Activated CD4-positive, alpha-beta T cell treated with anti-CD3 and anti-CD28 coated beads, Interleukin-2, amount 10 ng/mL, durations not matched to agents 7 days and 5 days (primary cell): ENCODE data around the gene CD52. TPM values are rescaled to one million over a fixed set of nuclear protein-coding genes. Genes with fewer than 3 reads are reported as not detected.

ENCODE experiments used
- CTCF ChIA-PET: fragments of 350-600 bp; sonication (Branson Sonifier 250); formaldehyde crosslinking; loops from one replicate; lab custom pipeline; 2021; ENCODE audit warnings: antibody characterized with exemption; lab: Charles Lee
- POLR2A ChIA-PET: fragments of 350-600 bp; sonication (Branson Sonifier 250); formaldehyde crosslinking; loops from one replicate; lab custom pipeline; 2021; ENCODE audit warnings: antibody characterized with exemption; lab: Charles Lee
- DNase-seq: peaks from one replicate; pipeline ENCODE4 v3.0.0-alpha.2; 2020
- H3K27ac Mint-ChIP-seq: one replicate; pipeline ENCODE4 v1.8.0; 2021; ENCODE audit warnings: mild to moderate bottlenecking, moderate library complexity, mixed read lengths
- H3K27me3 Mint-ChIP-seq: one replicate; pipeline ENCODE4 v1.8.0; 2021; ENCODE audit warnings: mixed read lengths
- H3K36me3 Mint-ChIP-seq: one replicate; pipeline ENCODE4 v1.8.0; 2021; ENCODE audit warnings: low read depth, mixed read lengths
- H3K4me1 Mint-ChIP-seq: one replicate; pipeline ENCODE4 v1.8.0; 2021; ENCODE audit warnings: mixed read lengths
- H3K4me3 Mint-ChIP-seq: one replicate; pipeline ENCODE4 v1.8.0; 2021; ENCODE audit warnings: mild to moderate bottlenecking, moderate library complexity, mixed read lengths
- H3K9me3 Mint-ChIP-seq: one replicate; pipeline ENCODE4 v1.8.0; 2021; ENCODE audit warnings: mixed read lengths
- total RNA-seq, 2 experiments: library from RNA; stranded (reverse); gene quantifications; one replicate each; pipeline ENCODE4 v1.2.3, GENCODE V29; 2021

Gene CD52
- total RNA-seq, 2 experiments from 2014 or later: 1,663 to 1,924 TPM

- Mint-ChIP-seq H3K36me3 (peaks cover 77% of the 10 kb centered on the region), H3K4me3 (peak within 1 kb of the TSS; percentile 86), H3K4me1 (peaks cover 86% of the 10 kb centered on the region), H3K9me3 (no peaks in the 10 kb centered on the region), H3K27ac (peak within 1 kb of the TSS; percentile 90), H3K27me3 (no peaks in the 10 kb centered on the region)
- DNase-seq: peak; percentile 89
- CTCF ChIA-PET: interaction anchor here (0.6 to 21.4 kb wide), 12 partner anchors 9 to 123 kb away, joined by 3 to 442 read pairs (median 4); partner anchors contain the start of genes CD52, CEP85, ZNF593 and ZNF683
- POLR2A ChIA-PET: interaction anchor here (0.6 to 2.0 kb wide), 3 partner anchors 13 to 117 kb away, joined by 3 to 9 read pairs (median 3); partner anchors contain the start of gene CD52
Observed at GRCh38 chr1:26279456-26280332, 38.1 kb upstream of the CD52 start, which contains the start of gene SH3BGRL3. SH3BGRL3 (plus strand) TSS chr1:26280086; CDS start chr1:26280156, 70 bp downstream.

GRCh38 chr1:26280333-26281042 is 37.3 kb upstream of the CD52 start:
- Mint-ChIP-seq H3K27me3 (no peaks in the 10 kb centered on the region), H3K4me3 (peak overlapping the region; percentile 86), H3K9me3 (no peaks in the 10 kb centered on the region), H3K4me1 (peaks cover 88% of the 10 kb centered on the region), H3K27ac (peak overlapping the region; percentile 90), H3K36me3 (peaks cover 83% of the 10 kb centered on the region)
- DNase-seq: peak; percentile 40
- ChIA-PET POLR2A (interaction anchor here (2.0 kb wide), 1 partner anchor 38 kb away, joined by 9 read pairs; the partner anchor contains the start of gene CD52), CTCF (interaction anchor here (0.9 to 21.4 kb wide), 7 partner anchors 10 to 124 kb away, joined by 3 to 442 read pairs (median 5); partner anchors contain the start of genes CD52 and CEP85)

- no peak for DNase-seq
- ChIA-PET POLR2A (no interaction called here), CTCF (interaction anchor here (1.0 to 21.4 kb wide), 2 partner anchors 42 to 110 kb away, joined by 4 to 442 read pairs; partner anchors contain the start of gene CD52)
- Mint-ChIP-seq H3K4me3 (peak overlapping the region; percentile 86), H3K4me1 (peaks cover 88% of the 10 kb centered on the region), H3K27ac (peak overlapping the region; percentile 97), H3K36me3 (peaks cover 80% of the 10 kb centered on the region), H3K9me3 (no peaks in the 10 kb centered on the region), H3K27me3 (no peaks in the 10 kb centered on the region)
Observed at GRCh38 chr1:26281091-26281958, 36.4 kb upstream of the CD52 start.

GRCh38 chr1:26281971-26282370 is 35.8 kb upstream of the CD52 start:
- Mint-ChIP-seq H3K4me1 (peaks cover 88% of the 10 kb centered on the region), H3K4me3 (peak overlapping the region; percentile 86), H3K36me3 (peaks cover 75% of the 10 kb centered on the region), H3K27me3 (no peaks in the 10 kb centered on the region), H3K9me3 (no peaks in the 10 kb centered on the region), H3K27ac (peak overlapping the region; percentile 97)
- ChIA-PET CTCF (interaction anchor here (1.0 to 21.4 kb wide), 2 partner anchors 41 to 109 kb away, joined by 4 to 442 read pairs; partner anchors contain the start of gene CD52), POLR2A (no interaction called here)
- no peak for DNase-seq

GRCh38 chr1:26282401-26282918 is 35.3 kb upstream of the CD52 start:
- Mint-ChIP-seq H3K27me3 (no peaks in the 10 kb centered on the region), H3K27ac (peak overlapping the region; percentile 97), H3K9me3 (no peaks in the 10 kb centered on the region), H3K4me1 (peaks cover 88% of the 10 kb centered on the region), H3K36me3 (peaks cover 71% of the 10 kb centered on the region), H3K4me3 (peak overlapping the region; percentile 73)
- POLR2A ChIA-PET: no interaction called here
- CTCF ChIA-PET: interaction anchor here (1.0 to 21.4 kb wide), 2 partner anchors 41 to 109 kb away, joined by 4 to 442 read pairs; partner anchors contain the start of gene CD52
- no peak for DNase-seq

GRCh38 chr1:26283279-26283853 is 34.4 kb upstream of the CD52 start:
- POLR2A ChIA-PET: no interaction called here
- H3K4me3 Mint-ChIP-seq: peak overlapping the region; percentile 73

GRCh38 chr1:26283871-26284596 is 33.7 kb upstream of the CD52 start:
- ChIA-PET POLR2A (interaction anchor here (1.0 to 2.1 kb wide), 3 partner anchors 34 to 94 kb away, joined by 4 to 12 read pairs (median 9); partner anchors contain the start of gene CD52), CTCF (interaction anchor here (0.8 to 21.4 kb wide), 22 partner anchors 8 to 133 kb away, joined by 3 to 442 read pairs (median 8); partner anchors contain the start of genes CD52, CEP85, LIN28A and UBXN11)
- peak overlapping the region; percentile 97 for H3K27ac Mint-ChIP-seq
- H3K27me3 Mint-ChIP-seq: no peaks in the 10 kb centered on the region
- peak overlapping the region; percentile 73 for H3K4me3 Mint-ChIP-seq
- peaks cover 88% of the 10 kb centered on the region for H3K4me1 Mint-ChIP-seq
- no peaks in the 10 kb centered on the region for H3K9me3 Mint-ChIP-seq
- no peak for DNase-seq
- peaks cover 57% of the 10 kb centered on the region for H3K36me3 Mint-ChIP-seq

More at GRCh38 chr1:26283279-26283853, 34.4 kb upstream of the CD52 start:
- Mint-ChIP-seq H3K27me3 (no peaks in the 10 kb centered on the region), H3K9me3 (no peaks in the 10 kb centered on the region), H3K4me1 (peaks cover 88% of the 10 kb centered on the region), H3K36me3 (peaks cover 62% of the 10 kb centered on the region), H3K27ac (peak overlapping the region; percentile 97)
- no peak for DNase-seq
- CTCF ChIA-PET: interaction anchor here (6.2 to 21.4 kb wide), 3 partner anchors 7 to 40 kb away, joined by 78 to 442 read pairs (median 86); partner anchors contain the start of genes CD52 and UBXN11

- POLR2A ChIA-PET: interaction anchor here (0.6 to 2.1 kb wide), 4 partner anchors 33 to 464 kb away, joined by 3 to 12 read pairs (median 6); partner anchors contain the start of gene CD52
- H3K9me3 Mint-ChIP-seq: no peaks in the 10 kb centered on the region
- H3K4me3 Mint-ChIP-seq: peak overlapping the region; percentile 73
- H3K27ac Mint-ChIP-seq: peak overlapping the region; percentile 97
- H3K27me3 Mint-ChIP-seq: no peaks in the 10 kb centered on the region
- CTCF ChIA-PET: interaction anchor here (0.5 to 21.4 kb wide), 30 partner anchors 9 to 214 kb away, joined by 3 to 442 read pairs (median 6); partner anchors contain the start of genes CD52, CEP85, LIN28A and UBXN11
- H3K4me1 Mint-ChIP-seq: peaks cover 90% of the 10 kb centered on the region
- peaks cover 50% of the 10 kb centered on the region for H3K36me3 Mint-ChIP-seq
- DNase-seq: peak; percentile 96
Observed at GRCh38 chr1:26284597-26285347, 33.0 kb upstream of the CD52 start.

DNA sequence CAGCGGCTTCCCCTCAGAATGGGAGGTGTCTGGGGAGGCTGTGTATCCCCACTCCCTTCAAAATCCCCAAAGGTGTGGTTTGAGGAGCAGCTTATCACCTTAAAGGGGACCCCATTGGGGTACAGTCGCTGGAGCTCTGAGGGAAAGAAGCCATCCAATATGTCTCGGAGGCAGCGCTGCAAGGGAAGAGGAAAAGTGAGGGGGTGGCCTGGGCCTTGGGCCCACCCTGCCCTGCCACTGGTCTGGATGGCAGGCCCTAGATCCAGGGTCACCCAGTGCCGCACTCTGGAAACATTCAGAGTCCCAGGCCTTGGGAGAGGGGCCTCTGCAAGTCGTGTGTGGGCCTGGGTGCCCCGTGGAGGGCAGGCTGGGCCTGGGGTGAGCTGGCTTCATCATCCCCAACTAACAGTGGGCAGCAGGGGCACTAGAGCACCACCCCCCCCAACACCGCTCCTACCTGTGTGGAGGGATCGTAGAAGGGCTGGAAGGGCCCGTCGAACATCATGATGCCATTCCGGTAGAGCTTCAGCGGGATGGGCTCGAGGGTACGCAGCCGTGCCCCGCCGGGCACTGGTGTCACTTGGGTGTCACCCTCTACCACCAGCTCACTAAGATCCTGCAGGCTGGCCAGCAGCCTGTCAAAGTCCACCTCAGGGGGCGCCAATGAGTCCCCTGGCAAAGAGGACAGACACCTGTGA is 32.2 kb upstream of the CD52 start:
- ChIA-PET CTCF (interaction anchor here (0.6 to 21.4 kb wide), 26 partner anchors 9 to 242 kb away, joined by 3 to 442 read pairs (median 7); partner anchors contain the start of genes CD52, CEP85, LIN28A and UBXN11), POLR2A (interaction anchor here (0.6 to 2.1 kb wide), 4 partner anchors 22 to 465 kb away, joined by 3 to 12 read pairs (median 8); partner anchors contain the start of gene CD52)
- Mint-ChIP-seq H3K36me3 (peaks cover 54% of the 10 kb centered on the region), H3K27me3 (no peaks in the 10 kb centered on the region), H3K4me3 (peak overlapping the region; percentile 73), H3K4me1 (peaks cover 96% of the 10 kb centered on the region), H3K27ac (peak overlapping the region; percentile 97), H3K9me3 (no peaks in the 10 kb centered on the region)
- DNase-seq: peak; percentile 40
